ENCODE measurements around the gene GIMAP1.

Gene GIMAP1

GRCh38 chr7:150731916-150732315 lies 15.5 kb downstream of the GIMAP1 start:
- Histone ChIP-seq H3K4me2 (ENCODE audit: insufficient read depth, low read length) (no peak overlapping the region; the same call in 1 of the 2 replicates), H3K27me3 (ENCODE audit: insufficient read depth, low read length, poor library complexity) (no peaks in the 10 kb centered on the region), H3K27ac (ENCODE audit: low read length) (peak overlapping the region; percentile 61), H2AFZ (ENCODE audit: low read depth, low read length) (peak overlapping the region; percentile 54; the same call in 1 of the 2 replicates), H3K4me1 (ENCODE audit: insufficient read depth, low read length) (peaks cover 66% of the 10 kb centered on the region), H3K4me3 (ENCODE audit: low read depth in 1 of 2, low read length in 2 of 2) (no peak overlapping the region), H3K9me3 (ENCODE audit: insufficient read depth, low read length, severe bottlenecking) (peaks cover 16% of the 10 kb centered on the region), H4K20me1 (ENCODE audit: insufficient read depth, low read length) (no peaks in the 10 kb centered on the region), H3K79me2 (ENCODE audit: insufficient read depth, low read length) (peaks cover 4% of the 10 kb centered on the region; the same call in 1 of the 2 replicates), H3K9ac (ENCODE audit: low read depth, low read length) (peak overlapping the region; percentile 20), H3K36me3 (ENCODE audit: insufficient read depth, low read length) (no peaks in the 10 kb centered on the region)
- DNase-seq (no peak), ATAC-seq (ENCODE audit: insufficient read depth, low read depth) (peak; percentile 47)
- no peak for TF ChIP-seq CTCF (IDR thresholded peaks at IDR 0.05; ENCODE audit: borderline replicate concordance, extremely low read depth, low read length, poor library complexity, severe bottlenecking)
- TF ChIP-seq EZH2 (IDR thresholded peaks at IDR 0.05; ENCODE audit: borderline replicate concordance, low read depth, low read length, severe bottlenecking), result no peak

GRCh38 chr7:150732786-150733481 lies 16.5 kb downstream of the GIMAP1 start:
- Histone ChIP-seq H3K27me3 (ENCODE audit: insufficient read depth, low read length, poor library complexity) (no peaks in the 10 kb centered on the region), H3K9me3 (ENCODE audit: insufficient read depth, low read length, severe bottlenecking) (peaks cover 8% of the 10 kb centered on the region), H3K4me1 (ENCODE audit: insufficient read depth, low read length) (peaks cover 71% of the 10 kb centered on the region), H2AFZ (ENCODE audit: low read depth, low read length) (no peak overlapping the region), H4K20me1 (ENCODE audit: insufficient read depth, low read length) (no peaks in the 10 kb centered on the region), H3K9ac (ENCODE audit: low read depth, low read length) (no peak overlapping the region), H3K27ac (ENCODE audit: low read length) (peak overlapping the region; percentile 61), H3K4me2 (ENCODE audit: insufficient read depth, low read length) (no peak overlapping the region), H3K79me2 (ENCODE audit: insufficient read depth, low read length) (peaks cover 14% of the 10 kb centered on the region), H3K36me3 (ENCODE audit: insufficient read depth, low read length) (peaks cover 5% of the 10 kb centered on the region; the same call in 1 of the 2 replicates), H3K4me3 (ENCODE audit: low read depth in 1 of 2, low read length in 2 of 2) (no peak overlapping the region)
- DNase-seq (no peak), ATAC-seq (ENCODE audit: insufficient read depth, low read depth) (no peak)
- TF ChIP-seq EZH2 (IDR thresholded peaks at IDR 0.05; ENCODE audit: borderline replicate concordance, low read depth, low read length, severe bottlenecking) (no peak), CTCF (IDR thresholded peaks at IDR 0.05; ENCODE audit: borderline replicate concordance, extremely low read depth, low read length, poor library complexity, severe bottlenecking) (no peak)

DNA sequence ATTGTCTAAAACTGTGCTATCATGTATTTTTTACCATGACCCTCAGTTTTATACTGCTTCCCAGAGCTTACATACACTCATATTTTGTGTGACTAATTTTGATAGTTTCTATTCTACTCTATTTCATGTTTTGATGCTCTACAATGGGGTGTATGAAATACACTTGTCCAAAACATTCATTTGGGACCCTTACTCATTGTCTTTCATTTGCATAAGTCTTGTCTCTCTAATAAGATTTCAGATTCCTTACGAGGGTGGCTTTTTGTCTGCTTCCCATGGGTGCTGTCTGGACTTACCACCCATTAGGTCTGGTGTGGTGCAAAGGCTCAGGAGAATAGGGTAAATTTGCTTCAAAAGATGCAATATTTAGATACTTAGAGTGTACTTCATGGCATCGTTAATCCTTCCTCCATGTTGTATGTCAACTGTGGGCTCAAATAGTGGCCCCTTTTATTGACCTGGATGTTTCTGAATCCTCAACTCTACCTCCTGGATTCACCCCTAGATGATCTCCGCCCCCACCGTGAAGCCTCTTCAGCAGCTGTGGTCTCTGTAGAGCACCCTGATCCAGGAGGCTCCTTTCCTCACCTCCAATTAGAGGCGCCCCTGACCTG lies 17.2 kb downstream of the GIMAP1 start:
- TF ChIP-seq EZH2 (IDR thresholded peaks at IDR 0.05; ENCODE audit: borderline replicate concordance, low read depth, low read length, severe bottlenecking), result no peak
- TF ChIP-seq CTCF (IDR thresholded peaks at IDR 0.05; ENCODE audit: borderline replicate concordance, extremely low read depth, low read length, poor library complexity, severe bottlenecking), result no peak
- Histone ChIP-seq H3K9ac (ENCODE audit: low read depth, low read length) (no peak overlapping the region), H3K79me2 (ENCODE audit: insufficient read depth, low read length) (peaks cover 20% of the 10 kb centered on the region), H2AFZ (ENCODE audit: low read depth, low read length) (no peak overlapping the region), H3K4me1 (ENCODE audit: insufficient read depth, low read length) (peaks cover 76% of the 10 kb centered on the region), H3K4me2 (ENCODE audit: insufficient read depth, low read length) (no peak overlapping the region), H4K20me1 (ENCODE audit: insufficient read depth, low read length) (no peaks in the 10 kb centered on the region), H3K27ac (ENCODE audit: low read length) (peak overlapping the region; percentile 32; the same call in 1 of the 2 replicates), H3K27me3 (ENCODE audit: insufficient read depth, low read length, poor library complexity) (no peaks in the 10 kb centered on the region), H3K9me3 (ENCODE audit: insufficient read depth, low read length, severe bottlenecking) (peaks cover 3% of the 10 kb centered on the region), H3K36me3 (ENCODE audit: insufficient read depth, low read length) (peaks cover 11% of the 10 kb centered on the region; the same call in 1 of the 2 replicates), H3K4me3 (ENCODE audit: low read depth in 1 of 2, low read length in 2 of 2) (no peak overlapping the region)
- DNase-seq (no peak), ATAC-seq (ENCODE audit: insufficient read depth, low read depth) (no peak)
